NOMO-1 treated with dmso at 0.1 percent for 144 hours (cell line): ENCODE data around the gene MUC5AC.
"Not testable (repeated sequence)": the region's sequence is repeated elsewhere in the genome, so short reads cannot be mapped to it uniquely, and the experiment has no call there.

Source experiments
- DNase-seq: peaks from one replicate; lab custom pipeline; 2025; ENCODE audit not compliant: unreplicated experiment; lab: John Stamatoyannopoulos, UW

The MUC5AC gene, protein sequence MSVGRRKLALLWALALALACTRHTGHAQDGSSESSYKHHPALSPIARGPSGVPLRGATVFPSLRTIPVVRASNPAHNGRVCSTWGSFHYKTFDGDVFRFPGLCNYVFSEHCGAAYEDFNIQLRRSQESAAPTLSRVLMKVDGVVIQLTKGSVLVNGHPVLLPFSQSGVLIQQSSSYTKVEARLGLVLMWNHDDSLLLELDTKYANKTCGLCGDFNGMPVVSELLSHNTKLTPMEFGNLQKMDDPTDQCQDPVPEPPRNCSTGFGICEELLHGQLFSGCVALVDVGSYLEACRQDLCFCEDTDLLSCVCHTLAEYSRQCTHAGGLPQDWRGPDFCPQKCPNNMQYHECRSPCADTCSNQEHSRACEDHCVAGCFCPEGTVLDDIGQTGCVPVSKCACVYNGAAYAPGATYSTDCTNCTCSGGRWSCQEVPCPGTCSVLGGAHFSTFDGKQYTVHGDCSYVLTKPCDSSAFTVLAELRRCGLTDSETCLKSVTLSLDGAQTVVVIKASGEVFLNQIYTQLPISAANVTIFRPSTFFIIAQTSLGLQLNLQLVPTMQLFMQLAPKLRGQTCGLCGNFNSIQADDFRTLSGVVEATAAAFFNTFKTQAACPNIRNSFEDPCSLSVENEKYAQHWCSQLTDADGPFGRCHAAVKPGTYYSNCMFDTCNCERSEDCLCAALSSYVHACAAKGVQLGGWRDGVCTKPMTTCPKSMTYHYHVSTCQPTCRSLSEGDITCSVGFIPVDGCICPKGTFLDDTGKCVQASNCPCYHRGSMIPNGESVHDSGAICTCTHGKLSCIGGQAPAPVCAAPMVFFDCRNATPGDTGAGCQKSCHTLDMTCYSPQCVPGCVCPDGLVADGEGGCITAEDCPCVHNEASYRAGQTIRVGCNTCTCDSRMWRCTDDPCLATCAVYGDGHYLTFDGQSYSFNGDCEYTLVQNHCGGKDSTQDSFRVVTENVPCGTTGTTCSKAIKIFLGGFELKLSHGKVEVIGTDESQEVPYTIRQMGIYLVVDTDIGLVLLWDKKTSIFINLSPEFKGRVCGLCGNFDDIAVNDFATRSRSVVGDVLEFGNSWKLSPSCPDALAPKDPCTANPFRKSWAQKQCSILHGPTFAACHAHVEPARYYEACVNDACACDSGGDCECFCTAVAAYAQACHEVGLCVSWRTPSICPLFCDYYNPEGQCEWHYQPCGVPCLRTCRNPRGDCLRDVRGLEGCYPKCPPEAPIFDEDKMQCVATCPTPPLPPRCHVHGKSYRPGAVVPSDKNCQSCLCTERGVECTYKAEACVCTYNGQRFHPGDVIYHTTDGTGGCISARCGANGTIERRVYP (N-terminal part only)

DNA sequence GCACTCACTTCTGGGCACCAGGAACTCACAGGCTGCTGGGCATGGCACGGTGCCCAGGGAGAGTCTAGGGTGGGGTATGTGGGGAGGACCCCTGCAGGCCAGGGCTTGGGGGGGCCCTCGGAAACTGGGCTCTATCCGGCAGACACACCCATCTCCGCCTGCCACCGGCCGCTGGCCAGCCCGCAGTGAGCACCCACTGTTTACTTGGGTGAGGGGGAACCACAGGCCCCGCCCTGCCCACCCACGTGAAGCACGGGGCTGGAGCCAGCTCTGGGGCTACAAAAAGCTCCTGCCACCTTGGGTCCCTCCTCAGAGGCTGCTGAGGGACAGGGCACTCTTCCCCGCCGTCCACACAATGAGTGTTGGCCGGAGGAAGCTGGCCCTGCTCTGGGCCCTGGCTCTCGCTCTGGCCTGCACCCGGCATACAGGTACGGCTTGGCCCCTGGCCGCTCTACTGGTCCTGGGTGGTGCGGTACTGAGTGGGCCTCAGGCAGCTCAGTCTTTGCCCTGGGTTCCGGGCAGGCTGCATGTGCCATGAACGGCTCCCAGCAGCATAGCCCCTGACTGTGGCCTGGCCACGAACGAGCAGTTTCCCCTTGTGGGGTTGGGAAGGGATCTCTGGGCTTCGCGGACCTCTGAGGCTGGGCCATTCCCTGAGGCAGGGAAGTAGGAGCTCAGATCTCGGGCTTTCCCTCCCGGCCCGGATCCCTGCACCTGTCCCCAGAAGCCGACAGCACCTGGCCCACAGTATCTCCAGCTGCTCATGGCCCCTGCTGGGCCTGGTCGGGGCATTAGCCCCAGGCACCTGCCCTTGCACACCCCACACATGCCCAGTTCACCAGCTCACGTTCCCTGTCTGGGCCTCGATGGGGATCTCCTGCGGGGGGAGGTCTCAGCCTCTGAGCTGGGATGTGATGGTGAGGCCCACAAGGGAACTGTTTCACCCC lies at the start of gene MUC5AC:
MUC5AC (plus strand) TSS at position 309 of the 947 bp plus-strand sequence; CDS start at position 356, 47 bp downstream.
- no peak for DNase-seq

DNA sequence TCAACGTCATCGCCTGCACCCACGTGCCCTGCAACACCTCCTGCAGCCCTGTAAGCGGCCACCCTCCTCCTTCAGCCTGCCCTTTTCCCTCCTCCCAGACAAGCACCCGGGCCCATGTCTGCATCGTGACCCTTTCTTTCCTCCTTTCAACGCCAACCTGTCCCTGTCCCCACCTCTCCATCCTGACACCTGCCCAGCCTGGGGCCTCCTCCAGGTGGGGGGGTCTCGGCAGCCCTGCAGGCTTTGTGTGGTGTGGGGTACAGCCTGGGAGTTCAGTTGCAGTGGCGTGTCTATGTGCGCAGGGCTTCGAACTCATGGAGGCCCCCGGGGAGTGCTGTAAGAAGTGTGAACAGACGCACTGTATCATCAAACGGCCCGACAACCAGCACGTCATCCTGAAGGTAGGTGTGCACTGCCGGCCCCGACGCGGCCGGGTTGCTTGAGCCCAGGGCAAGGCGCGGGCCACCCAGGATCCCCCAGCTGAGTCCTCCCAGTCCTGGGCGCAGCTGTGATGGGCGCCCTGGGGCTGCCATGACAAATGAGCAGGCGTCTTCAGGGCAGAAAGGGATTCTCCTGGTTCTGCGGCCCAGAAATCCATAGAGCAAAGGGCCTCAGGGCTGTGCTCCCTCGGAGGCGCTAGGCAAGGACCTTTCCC lies 49.4 kb upstream of the MUC5AC start:
- DNase-seq, result no peak

- no peak for DNase-seq
These were observed 48.4 kb upstream of the MUC5AC start for GRCh38 chr11:1109101-1109917.

DNA sequence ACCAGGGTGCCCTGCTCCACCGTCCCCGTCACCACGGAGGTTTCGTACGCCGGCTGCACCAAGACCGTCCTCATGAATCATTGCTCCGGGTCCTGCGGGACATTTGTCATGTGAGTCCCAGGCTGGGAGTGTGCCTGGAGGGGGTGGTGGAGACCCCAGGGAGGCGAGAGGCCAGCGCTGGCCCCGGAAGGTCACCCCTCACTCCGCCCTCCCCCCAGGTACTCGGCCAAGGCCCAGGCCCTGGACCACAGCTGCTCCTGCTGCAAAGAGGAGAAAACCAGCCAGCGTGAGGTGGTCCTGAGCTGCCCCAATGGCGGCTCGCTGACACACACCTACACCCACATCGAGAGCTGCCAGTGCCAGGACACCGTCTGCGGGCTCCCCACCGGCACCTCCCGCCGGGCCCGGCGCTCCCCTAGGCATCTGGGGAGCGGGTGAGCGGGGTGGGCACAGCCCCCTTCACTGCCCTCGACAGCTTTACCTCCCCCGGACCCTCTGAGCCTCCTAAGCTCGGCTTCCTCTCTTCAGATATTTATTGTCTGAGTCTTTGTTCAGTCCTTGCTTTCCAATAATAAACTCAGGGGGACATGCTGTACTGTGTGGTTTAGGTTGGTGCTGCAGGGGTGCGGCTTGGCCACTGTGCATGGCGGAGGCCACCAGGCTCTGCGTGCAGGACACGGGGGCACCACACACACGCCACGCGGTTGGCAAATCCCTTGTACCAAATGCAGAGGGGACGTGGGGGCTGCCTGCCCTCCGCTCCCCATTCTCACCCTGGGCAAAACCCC lies 47.6 kb upstream of the MUC5AC start:
- DNase-seq, result no peak

DNA sequence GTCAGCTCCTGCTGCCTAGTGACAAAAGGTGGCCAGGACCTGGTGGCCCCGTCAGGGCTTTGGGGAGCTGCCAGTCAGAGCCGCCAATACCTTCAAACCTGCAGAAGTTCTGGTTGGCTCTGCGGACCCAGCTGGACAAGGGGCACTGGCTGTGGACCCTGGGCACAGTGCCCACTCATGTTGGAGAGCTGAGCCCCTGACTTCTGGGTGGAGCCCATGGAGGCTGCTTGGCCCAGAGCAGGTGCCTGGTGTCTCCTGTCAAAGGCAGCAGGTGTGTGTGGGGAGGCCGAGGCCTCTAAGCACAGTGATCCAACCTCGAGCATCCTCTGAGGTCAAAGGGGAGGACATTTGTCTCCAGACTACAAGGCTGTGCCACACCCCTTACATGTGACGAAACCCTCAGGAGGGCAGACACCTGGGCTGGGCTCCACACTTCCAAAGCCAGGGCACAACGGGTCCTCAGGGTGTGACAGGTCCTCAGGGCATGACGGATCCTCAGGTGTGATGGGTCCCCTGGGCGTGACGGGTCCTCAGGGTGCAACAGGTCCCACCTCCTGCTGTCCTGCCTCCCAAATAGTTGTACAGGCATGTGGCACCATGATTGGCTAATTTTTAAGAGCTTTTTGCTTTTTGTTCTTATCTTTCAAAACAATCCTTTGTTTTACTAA lies 46.1 kb upstream of the MUC5AC start:
- no peak for DNase-seq

- DNase-seq, result no peak
These were observed 45.2 kb upstream of the MUC5AC start for GRCh38 chr11:1112351-1113191.

DNA sequence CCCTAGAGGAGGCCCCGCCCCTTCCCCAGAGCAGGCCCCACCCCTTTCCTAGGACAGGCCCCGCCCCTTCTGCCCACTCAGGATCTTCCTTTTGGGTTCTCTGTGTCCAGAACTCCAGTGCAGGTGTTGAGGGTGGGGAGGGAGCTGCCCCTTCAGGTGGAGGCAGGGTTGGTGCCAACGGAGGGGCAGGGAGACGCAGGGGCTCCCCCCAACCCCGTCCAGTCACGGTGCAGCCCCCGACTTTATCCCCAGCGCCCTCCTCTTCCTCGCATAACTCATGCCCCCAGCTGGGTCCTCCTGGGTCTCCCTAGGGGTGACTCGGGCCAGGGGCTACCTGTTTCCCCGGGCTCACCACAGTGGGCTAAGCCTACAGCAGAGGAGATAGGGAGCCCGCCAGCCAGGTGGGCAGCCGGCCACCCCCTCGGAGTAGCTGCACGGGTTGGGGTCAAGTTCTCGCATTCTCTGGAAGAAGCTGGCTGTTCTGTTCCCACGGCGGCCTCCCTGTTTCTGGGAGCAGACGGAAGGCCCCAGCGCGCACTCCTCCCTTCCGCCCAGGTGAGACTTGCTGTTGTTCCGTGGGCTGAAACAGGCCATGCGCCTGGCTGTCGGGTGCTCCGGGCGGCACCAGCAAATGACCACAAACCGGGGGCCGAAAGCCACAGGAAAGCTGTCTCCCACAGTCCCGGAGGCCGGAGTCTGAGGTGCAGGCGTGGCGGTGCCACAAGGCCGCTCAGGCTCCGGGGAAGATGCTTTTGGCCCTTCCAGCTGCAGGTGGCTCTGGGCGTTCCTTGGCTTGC lies 44.1 kb upstream of the MUC5AC start:
- no peak for DNase-seq

DNA sequence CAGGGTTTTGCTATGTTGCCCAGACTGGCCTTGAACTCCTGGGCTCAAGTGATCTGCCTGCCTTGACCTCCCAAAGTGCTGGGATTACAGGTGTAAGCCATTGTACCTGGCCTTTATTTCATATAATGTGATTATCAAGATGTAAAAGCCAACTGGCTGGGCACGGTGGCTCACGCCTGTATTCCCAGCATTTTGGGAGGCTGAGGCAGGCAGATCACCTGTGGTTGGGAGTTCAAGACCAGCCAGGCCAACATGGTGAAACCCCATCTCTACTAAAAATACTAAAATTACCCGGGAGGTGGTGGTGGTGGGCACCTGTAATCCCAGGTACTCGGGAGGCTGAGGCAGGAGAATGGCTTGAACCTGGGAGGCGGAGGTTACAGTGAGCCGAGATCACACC lies 42.5 kb upstream of the MUC5AC start:
- DNase-seq, result not testable (repeated sequence)

DNA sequence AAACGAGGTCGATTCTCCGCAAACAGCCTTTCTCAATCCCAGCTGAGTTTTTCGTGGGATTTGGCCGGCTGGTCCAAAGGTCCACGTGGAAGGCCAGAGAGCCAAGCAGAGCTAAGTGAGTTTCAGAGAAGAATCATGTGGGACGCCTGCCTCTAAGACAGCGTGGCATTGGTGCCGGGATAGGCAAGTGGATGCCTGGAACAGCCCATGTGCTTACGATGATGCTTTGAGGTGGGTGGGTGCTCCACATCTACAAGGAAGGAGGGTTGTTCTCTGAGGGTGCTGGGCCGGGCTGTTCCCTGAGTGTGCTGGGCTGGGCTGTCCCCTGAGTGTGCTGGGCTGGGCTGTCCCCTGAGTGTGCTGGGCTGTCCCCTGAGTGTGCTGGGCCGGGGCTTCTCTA lies 41.6 kb upstream of the MUC5AC start:
- DNase-seq, result no peak

GRCh38 chr11:1116666-1117390 lies 40.9 kb upstream of the MUC5AC start:
- DNase-seq, result no peak

DNA sequence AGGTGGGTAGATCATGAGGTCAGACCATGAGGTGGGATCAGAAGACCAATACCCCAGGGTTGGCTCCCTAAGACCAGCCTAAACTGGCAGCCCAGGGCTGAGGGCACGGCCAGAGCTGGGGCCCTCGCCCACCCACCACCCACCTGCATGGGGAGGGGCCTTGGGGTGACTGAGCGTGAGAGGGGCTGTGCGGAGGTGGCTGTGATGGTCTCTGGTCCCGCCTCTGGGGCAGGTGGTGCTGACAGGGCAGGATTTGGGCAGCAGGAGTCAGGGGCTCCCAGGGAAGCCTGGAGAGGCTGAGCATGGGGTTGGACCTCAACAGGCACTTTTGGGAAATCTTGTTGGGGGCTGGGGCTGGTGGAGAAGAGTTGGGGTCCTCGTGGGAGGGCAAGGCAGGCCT lies 39.8 kb upstream of the MUC5AC start:
- no peak for DNase-seq

GRCh38 chr11:1118755-1119603 lies 38.8 kb upstream of the MUC5AC start:
- no peak for DNase-seq

DNA sequence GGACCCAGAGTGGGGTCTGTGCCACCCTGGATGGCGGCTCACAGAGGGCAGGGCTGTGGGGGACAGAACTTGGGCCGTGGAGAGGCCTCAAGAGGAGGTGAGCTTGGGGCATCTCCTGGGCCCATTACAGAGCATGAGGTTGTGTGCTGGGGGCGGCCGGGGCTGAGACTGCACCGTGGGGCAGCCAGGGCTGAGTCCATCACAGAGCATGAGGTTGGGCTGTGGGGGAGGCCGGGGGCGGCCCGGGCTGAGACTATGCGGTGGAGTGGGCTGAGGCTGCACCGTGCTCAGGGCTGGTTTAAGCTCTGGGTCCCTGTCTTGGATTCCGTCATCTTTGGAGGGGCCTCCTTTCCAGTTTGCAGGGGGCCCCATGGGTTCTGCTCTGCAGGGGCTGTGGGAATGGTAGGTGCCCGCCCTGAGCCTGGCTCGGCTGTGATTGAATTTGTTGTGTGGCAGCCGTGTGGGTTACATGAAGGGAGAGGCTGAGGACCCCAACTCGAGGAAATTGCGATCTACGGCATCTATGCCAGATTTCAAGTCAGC lies 38.1 kb upstream of the MUC5AC start:
- DNase-seq, result no peak
